GM19043 (cell line): ENCODE results near the gene SLC2A1.
A peak's percentile ranks its signal among the peaks of the same experiment; 100 is the strongest.

ENCODE experiments used
- ATAC-seq: cut with Tn5 transposase; IDR thresholded peaks from one replicate; pipeline ENCODE4 v1.9.1; 2021; ENCODE audit warnings: low read depth; ENCODE audit not compliant: unreplicated experiment

Gene SLC2A1

GRCh38 chr1:42958488-42959319 is at the start of gene SLC2A1:
Gene SLC2A1, minus strand, starts transcription at chr1:42958868. Its CDS starts 217 bp downstream, at chr1:42958651.
- ATAC-seq, result peak; percentile 83

- ATAC-seq, result no peak
Measured at GRCh38 chr1:43007377-43008114, 48.9 kb upstream of the SLC2A1 start.

- no peak for ATAC-seq
Measured at GRCh38 chr1:43005460-43006361, 47.0 kb upstream of the SLC2A1 start.

GRCh38 chr1:43004587-43005459 is 46.2 kb upstream of the SLC2A1 start:
- ATAC-seq, result no peak

- ATAC-seq, result no peak
Measured at GRCh38 chr1:43002766-43003165, 44.1 kb upstream of the SLC2A1 start.

GRCh38 chr1:43002116-43002515 is 43.4 kb upstream of the SLC2A1 start:
- ATAC-seq, result no peak

GRCh38 chr1:43001434-43001833 is 42.8 kb upstream of the SLC2A1 start:
- no peak for ATAC-seq

GRCh38 chr1:43000271-43000670 is 41.6 kb upstream of the SLC2A1 start:
- ATAC-seq, result no peak

GRCh38 chr1:42999308-42999707 is 40.6 kb upstream of the SLC2A1 start:
- ATAC-seq, result no peak

GRCh38 chr1:42998386-42998785 is 39.7 kb upstream of the SLC2A1 start:
- ATAC-seq, result no peak

- ATAC-seq, result no peak
Measured at GRCh38 chr1:42996384-42996970, 37.8 kb upstream of the SLC2A1 start.

GRCh38 chr1:42993502-42994136 is 35.0 kb upstream of the SLC2A1 start:
- ATAC-seq, result no peak

- no peak for ATAC-seq
Measured at GRCh38 chr1:42992054-42992571, 33.4 kb upstream of the SLC2A1 start.

- ATAC-seq, result no peak
Measured at GRCh38 chr1:42990757-42991346, 32.2 kb upstream of the SLC2A1 start.

GRCh38 chr1:42983693-42984092 is 25.0 kb upstream of the SLC2A1 start:
- ATAC-seq, result no peak

- no peak for ATAC-seq
Measured at GRCh38 chr1:42983253-42983652, 24.6 kb upstream of the SLC2A1 start.

GRCh38 chr1:42982641-42983040 is 24.0 kb upstream of the SLC2A1 start:
- ATAC-seq, result no peak

- no peak for ATAC-seq
Measured at GRCh38 chr1:42981871-42982270, 23.2 kb upstream of the SLC2A1 start.
